SU-DHL-6 (cell line): ENCODE results near the gene PKM.

Source experiments
- H2AFZ ChIP-seq: fragments of 200-600 bp; sonication (generic); 2 replicates; pipeline ENCODE4 v1.6.1; 2014; ENCODE audit warnings: low read depth, mild to moderate bottlenecking, moderate library complexity, mixed read lengths, antibody characterized with exemption, low read length; ENCODE audit not compliant: severe bottlenecking
- H3F3A ChIP-seq: fragments of 200-600 bp; shearing (Covaris generic); 2 replicates; pipeline ENCODE4 v1.6.0; 2016; ENCODE audit warnings: antibody characterized with exemption, mild to moderate bottlenecking; ENCODE audit not compliant: insufficient read depth
- H3K27ac ChIP-seq: fragments of 200-600 bp; sonication (generic); 2 replicates; pipeline ENCODE4 v1.5.1; 2016; ENCODE audit warnings: low read depth, mild to moderate bottlenecking, low read length, moderate library complexity, mixed read lengths
- H3K27me3 ChIP-seq: fragments of 200-600 bp; sonication (generic), shearing (Covaris generic); 2 replicates; pipeline ENCODE4 v1.6.0; 2014; ENCODE audit warnings: mild to moderate bottlenecking, low read length
- H3K36me3 ChIP-seq: fragments of 200-600 bp; sonication (generic); 2 replicates; pipeline ENCODE4 v1.6.1; 2014; ENCODE audit warnings: mild to moderate bottlenecking, low read length, mixed read lengths
- H3K4me2 ChIP-seq: fragments of 300-600, 200-600 bp; shearing (Covaris generic), sonication (generic); 2 replicates; pipeline ENCODE4 v1.6.0; 2014; ENCODE audit warnings: low read length, low read depth, mild to moderate bottlenecking; ENCODE audit not compliant: poor library complexity, severe bottlenecking
- H3K4me3 ChIP-seq: fragments of 200-600 bp; sonication (generic); 2 replicates; pipeline ENCODE4 v1.5.1; 2014; ENCODE audit warnings: antibody characterized with exemption, low read length, mild to moderate bottlenecking, mixed read lengths; ENCODE audit not compliant: insufficient read depth, poor library complexity, severe bottlenecking
- H3K79me2 ChIP-seq: fragments of 200-600 bp; sonication (generic); 2 replicates; pipeline ENCODE4 v1.6.1; 2014; ENCODE audit warnings: mild to moderate bottlenecking, low read length, moderate library complexity; ENCODE audit not compliant: insufficient read depth
- H3K9ac ChIP-seq: fragments of 200-600 bp; sonication (generic); 2 replicates; pipeline ENCODE4 v1.7.0; 2014; ENCODE audit warnings: mild to moderate bottlenecking, low read length
- H3K9me2 ChIP-seq: fragments of 200-600 bp; sonication (generic); replicated peaks from 2 replicates; pipeline ENCODE4 v1.6.1; 2014; ENCODE audit warnings: low read length; ENCODE audit not compliant: insufficient read depth
- H3K9me3 ChIP-seq: fragments of 200-600 bp; sonication (generic); 2 replicates; pipeline ENCODE4 v1.6.1; 2014; ENCODE audit warnings: low read length, mixed read lengths; ENCODE audit not compliant: insufficient read depth
- H4K20me1 ChIP-seq: fragments of 200-600 bp; sonication (generic); 2 replicates; pipeline ENCODE4 v1.6.1; 2014; ENCODE audit warnings: low read depth, mild to moderate bottlenecking, antibody characterized with exemption, low read length, moderate library complexity, mixed read lengths
- EZH2phosphoT487 ChIP-seq: fragments of 200-600 bp; sonication (generic), shearing (Covaris generic); conservative IDR thresholded peaks from 2 replicates; pipeline ENCODE4 v1.6.1; 2018; ENCODE audit warnings: mild to moderate bottlenecking, antibody characterized with exemption, low read length, moderate library complexity, mixed read lengths
- TF ChIP-seq, protein P1 (sequence below): fragments of 200-600 bp; sonication (generic); IDR thresholded peaks from one replicate; pipeline ENCODE4 v1.5.1; 2017; ENCODE audit warnings: antibody characterized with exemption, mild to moderate bottlenecking, low read length, moderate library complexity; ENCODE audit not compliant: insufficient read depth, poor library complexity, severe bottlenecking

The PKM gene

DNA sequence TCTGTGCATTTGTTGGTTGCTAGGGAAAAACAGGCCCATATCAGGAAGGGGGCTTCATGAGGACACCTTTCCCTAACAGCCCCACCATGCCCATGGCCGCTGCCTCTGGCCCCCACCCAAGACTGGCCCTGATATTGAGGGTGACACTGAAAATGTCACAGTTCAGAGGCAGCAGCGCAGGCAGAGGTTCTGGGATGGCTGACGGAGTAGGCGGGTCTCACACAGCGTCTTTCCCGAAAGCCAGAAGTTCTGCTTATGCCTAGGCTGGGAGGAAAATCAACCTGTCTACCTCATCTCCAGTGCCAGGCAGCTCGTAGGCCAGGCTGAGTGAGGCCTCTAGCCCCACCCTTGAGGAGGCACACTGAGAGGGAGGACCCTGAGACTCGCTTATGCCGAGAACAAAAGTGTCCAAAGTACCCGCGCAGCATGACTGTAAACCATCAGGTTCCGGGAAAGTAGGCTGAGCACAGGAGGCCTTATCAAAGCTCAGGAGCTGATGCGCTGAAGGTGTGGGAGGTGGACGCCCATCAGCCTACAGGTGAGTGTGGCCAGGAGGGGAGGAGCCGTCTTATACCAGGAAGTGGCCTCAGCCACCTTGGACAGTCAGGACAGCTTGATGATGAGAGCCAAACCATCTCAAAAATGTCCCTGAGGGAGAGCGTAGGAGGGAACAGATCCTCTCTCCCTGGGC is 60.9 kb downstream of the PKM start:
- H3K36me3 ChIP-seq = no peaks in the 10 kb centered on the region
- no peak overlapping the region for H2AFZ ChIP-seq
- H3K27me3 ChIP-seq = no peaks in the 10 kb centered on the region
- no peaks in the 10 kb centered on the region for H3K9me3 ChIP-seq
- H3K4me2 ChIP-seq = no peak overlapping the region
- no peaks in the 10 kb centered on the region for H4K20me1 ChIP-seq
- H3K9ac ChIP-seq = no peak overlapping the region
- H3K27ac ChIP-seq = no peak overlapping the region
- H3F3A ChIP-seq = no peaks in the 10 kb centered on the region
- no peaks in the 10 kb centered on the region for H3K79me2 ChIP-seq
- TF ChIP-seq, protein P1, sequence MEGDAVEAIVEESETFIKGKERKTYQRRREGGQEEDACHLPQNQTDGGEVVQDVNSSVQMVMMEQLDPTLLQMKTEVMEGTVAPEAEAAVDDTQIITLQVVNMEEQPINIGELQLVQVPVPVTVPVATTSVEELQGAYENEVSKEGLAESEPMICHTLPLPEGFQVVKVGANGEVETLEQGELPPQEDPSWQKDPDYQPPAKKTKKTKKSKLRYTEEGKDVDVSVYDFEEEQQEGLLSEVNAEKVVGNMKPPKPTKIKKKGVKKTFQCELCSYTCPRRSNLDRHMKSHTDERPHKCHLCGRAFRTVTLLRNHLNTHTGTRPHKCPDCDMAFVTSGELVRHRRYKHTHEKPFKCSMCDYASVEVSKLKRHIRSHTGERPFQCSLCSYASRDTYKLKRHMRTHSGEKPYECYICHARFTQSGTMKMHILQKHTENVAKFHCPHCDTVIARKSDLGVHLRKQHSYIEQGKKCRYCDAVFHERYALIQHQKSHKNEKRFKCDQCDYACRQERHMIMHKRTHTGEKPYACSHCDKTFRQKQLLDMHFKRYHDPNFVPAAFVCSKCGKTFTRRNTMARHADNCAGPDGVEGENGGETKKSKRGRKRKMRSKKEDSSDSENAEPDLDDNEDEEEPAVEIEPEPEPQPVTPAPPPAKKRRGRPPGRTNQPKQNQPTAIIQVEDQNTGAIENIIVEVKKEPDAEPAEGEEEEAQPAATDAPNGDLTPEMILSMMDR = no peak
- no peak for TF ChIP-seq EZH2phosphoT487
- H3K4me3 ChIP-seq = no peak overlapping the region
- H3K9me2 ChIP-seq = no peaks in the 10 kb centered on the region

DNA sequence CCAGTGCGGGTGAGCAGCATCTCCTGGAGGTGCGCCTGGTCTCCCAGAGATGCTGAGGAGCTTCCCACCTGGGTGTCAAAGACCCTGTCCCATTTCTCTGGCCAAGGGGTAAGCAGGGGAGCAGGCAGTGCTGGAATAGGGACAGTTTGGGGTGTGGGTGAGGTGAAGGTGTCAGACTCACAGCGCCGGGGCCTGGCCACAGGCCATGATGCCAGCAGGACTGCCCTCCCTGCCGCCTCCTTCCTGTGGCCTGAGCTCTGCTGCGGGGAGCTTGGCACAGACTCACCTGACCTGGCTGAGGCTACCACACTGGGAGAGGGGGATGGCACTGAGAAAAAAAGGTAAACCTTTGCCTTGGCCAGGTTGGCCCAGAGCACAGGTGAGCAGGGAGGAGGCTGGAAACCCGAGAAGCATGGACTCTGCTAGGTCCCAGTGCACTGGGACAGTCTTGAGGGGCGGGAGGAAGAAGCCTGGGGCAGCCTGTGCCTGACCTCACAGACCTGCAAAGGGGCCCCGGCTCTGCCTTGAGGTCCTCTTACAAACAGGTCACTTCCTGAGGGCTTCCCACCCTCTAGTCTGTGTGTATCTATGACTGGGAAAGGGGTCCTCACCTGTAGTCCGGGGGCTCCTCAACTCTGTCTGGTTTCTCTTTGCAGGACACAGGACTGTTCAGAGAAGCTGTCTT is 61.6 kb downstream of the PKM start:
- Histone ChIP-seq H3K4me3 (no peak overlapping the region), H3K9me3 (no peaks in the 10 kb centered on the region), H4K20me1 (no peaks in the 10 kb centered on the region), H3K36me3 (no peaks in the 10 kb centered on the region), H3K27ac (no peak overlapping the region), H3K4me2 (no peak overlapping the region), H3K9ac (no peak overlapping the region), H3K9me2 (no peaks in the 10 kb centered on the region), H3F3A (no peaks in the 10 kb centered on the region), H2AFZ (no peak overlapping the region), H3K27me3 (no peaks in the 10 kb centered on the region), H3K79me2 (no peaks in the 10 kb centered on the region)
- TF ChIP-seq EZH2phosphoT487 = no peak
- TF ChIP-seq, protein P1 = no peak

DNA sequence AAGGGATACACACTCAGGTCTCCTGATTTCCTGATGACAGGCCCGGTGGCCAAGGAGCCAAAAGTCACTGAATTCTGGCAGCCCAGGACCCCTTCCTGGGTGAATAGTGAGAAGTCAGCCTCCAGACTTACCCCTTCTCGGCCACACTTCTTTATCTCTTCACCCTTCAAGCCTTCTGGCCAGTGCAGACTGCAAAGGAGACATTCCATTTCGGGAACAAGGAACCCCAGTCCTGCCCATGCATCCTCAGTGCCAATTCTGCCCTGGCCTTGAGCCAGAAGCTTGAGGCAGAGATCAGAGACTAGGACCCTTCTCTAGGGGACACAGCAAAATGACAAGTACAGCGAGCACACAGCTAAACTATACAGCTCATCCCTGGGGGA is 62.2 kb downstream of the PKM start:
- no peak overlapping the region for H2AFZ ChIP-seq
- H4K20me1 ChIP-seq = no peaks in the 10 kb centered on the region
- no peak for TF ChIP-seq EZH2phosphoT487
- TF ChIP-seq, protein P1 = no peak
- H3K4me2 ChIP-seq = no peak overlapping the region
- H3K9me3 ChIP-seq = no peaks in the 10 kb centered on the region
- no peaks in the 10 kb centered on the region for H3F3A ChIP-seq
- H3K9ac ChIP-seq = no peak overlapping the region
- no peaks in the 10 kb centered on the region for H3K79me2 ChIP-seq
- H3K27me3 ChIP-seq = no peaks in the 10 kb centered on the region
- no peak overlapping the region for H3K27ac ChIP-seq
- H3K36me3 ChIP-seq = no peaks in the 10 kb centered on the region
- H3K4me3 ChIP-seq = no peak overlapping the region
- no peaks in the 10 kb centered on the region for H3K9me2 ChIP-seq
